ENCODE data around the gene WNT2.

- TF ChIP-seq CTCF (IDR thresholded peaks at IDR 0.05), result no peak
- TF ChIP-seq POLR2AphosphoS5 (IDR thresholded peaks at IDR 0.05), result no peak
Observed at GRCh38 chr7:117277576-117277975, 45.3 kb downstream of the WNT2 start.

Measured in breast epithelium (tissue), 3 donors.